ENCODE data around the gene GLI2. TPM values are rescaled to one million over a fixed set of nuclear protein-coding genes. Genes with fewer than 3 reads are reported as not detected.

Gene GLI2
- total and polyA plus RNA-seq, 4 experiments from 2014 or later, result not detected

GRCh38 chr2:120774557-120775160 lies 39.0 kb downstream of the GLI2 start:
- no peak overlapping the region for H3K4me3 ChIP-seq (ENCODE audit: low read length in 2 of 2)
- no peaks in the 10 kb centered on the region for H3K36me3 Mint-ChIP-seq
- peaks cover 0 to 3% (median 0%) of the 10 kb centered on the region in 8 donors for H3K9me3 Mint-ChIP-seq
- H3K27me3 Mint-ChIP-seq, result no peaks in the 10 kb centered on the region
- no peak overlapping the region for H3K27ac Mint-ChIP-seq
- intact Hi-C loops (cut with micrococcal nuclease), result no loop called here
- CTCF ChIA-PET (ENCODE audit: partially characterized antibody), result no interaction called here
- no peak overlapping the region for H3K27ac ChIP-seq (ENCODE audit: low read depth, low read length)
- no peaks in the 10 kb centered on the region for H3K4me1 ChIP-seq (ENCODE audit: insufficient read depth, low read length)
- H3K27me3 ChIP-seq (ENCODE audit: insufficient read depth, low read length), result no peaks in the 10 kb centered on the region
- no peaks in the 10 kb centered on the region for H3K4me1 Mint-ChIP-seq
- H3K36me3 ChIP-seq (ENCODE audit: insufficient read depth, low read length), result no peaks in the 10 kb centered on the region
- H3K4me3 Mint-ChIP-seq, result no peak overlapping the region
- POLR2A ChIA-PET (ENCODE audit: partially characterized antibody), result no interaction called here
- H3K9me3 ChIP-seq (ENCODE audit: control insufficient read depth in 1 of 2, low read length in 2 of 2), result no peaks in the 10 kb centered on the region
- DNase-seq, result no peak

- Mint-ChIP-seq H3K27ac (no peak overlapping the region), H3K9me3 (peaks cover 0 to 3% (median 0%) of the 10 kb centered on the region in 8 donors), H3K4me1 (no peaks in the 10 kb centered on the region), H3K36me3 (no peaks in the 10 kb centered on the region), H3K27me3 (no peaks in the 10 kb centered on the region), H3K4me3 (no peak overlapping the region)
- CTCF ChIA-PET (ENCODE audit: partially characterized antibody), result no interaction called here
- intact Hi-C loops (cut with micrococcal nuclease), result no loop called here
- POLR2A ChIA-PET (ENCODE audit: partially characterized antibody), result no interaction called here
- no peak overlapping the region for H3K4me3 ChIP-seq (ENCODE audit: low read length in 2 of 2)
- no peak overlapping the region for H3K27ac ChIP-seq (ENCODE audit: low read depth, low read length)
- H3K27me3 ChIP-seq (ENCODE audit: insufficient read depth, low read length), result no peaks in the 10 kb centered on the region
- no peaks in the 10 kb centered on the region for H3K36me3 ChIP-seq (ENCODE audit: insufficient read depth, low read length)
- no peaks in the 10 kb centered on the region for H3K9me3 ChIP-seq (ENCODE audit: control insufficient read depth in 1 of 2, low read length in 2 of 2)
- DNase-seq, result no peak
- no peaks in the 10 kb centered on the region for H3K4me1 ChIP-seq (ENCODE audit: insufficient read depth, low read length)
Observed at GRCh38 chr2:120775194-120775593, 39.5 kb downstream of the GLI2 start.

GRCh38 chr2:120775801-120776589 lies 40.3 kb downstream of the GLI2 start:
- intact Hi-C loops (cut with micrococcal nuclease), result no loop called here
- Histone ChIP-seq H3K27ac (ENCODE audit: low read depth, low read length) (no peak overlapping the region), H3K4me3 (ENCODE audit: low read length in 2 of 2) (no peak overlapping the region), H3K9me3 (ENCODE audit: control insufficient read depth in 1 of 2, low read length in 2 of 2) (no peaks in the 10 kb centered on the region), H3K36me3 (ENCODE audit: insufficient read depth, low read length) (no peaks in the 10 kb centered on the region), H3K4me1 (ENCODE audit: insufficient read depth, low read length) (no peaks in the 10 kb centered on the region), H3K27me3 (ENCODE audit: insufficient read depth, low read length) (no peaks in the 10 kb centered on the region)
- Mint-ChIP-seq H3K27ac (peak overlapping the region in 1 of 7 donors; percentile 19), H3K27me3 (no peaks in the 10 kb centered on the region), H3K36me3 (no peaks in the 10 kb centered on the region), H3K4me3 (no peak overlapping the region), H3K4me1 (no peaks in the 10 kb centered on the region), H3K9me3 (peaks cover 0 to 3% (median 0%) of the 10 kb centered on the region in 8 donors)
- DNase-seq, result no peak
- POLR2A ChIA-PET (ENCODE audit: partially characterized antibody), result no interaction called here
- CTCF ChIA-PET (ENCODE audit: partially characterized antibody), result no interaction called here

GRCh38 chr2:120776649-120777048 lies 41.0 kb downstream of the GLI2 start:
- H3K4me3 Mint-ChIP-seq, result no peak overlapping the region
- CTCF ChIA-PET (ENCODE audit: partially characterized antibody), result no interaction called here
- POLR2A ChIA-PET (ENCODE audit: partially characterized antibody), result no interaction called here
- Histone ChIP-seq H3K4me1 (ENCODE audit: insufficient read depth, low read length) (no peaks in the 10 kb centered on the region), H3K27ac (ENCODE audit: low read depth, low read length) (no peak overlapping the region), H3K4me3 (ENCODE audit: low read length in 2 of 2) (no peak overlapping the region), H3K36me3 (ENCODE audit: insufficient read depth, low read length) (no peaks in the 10 kb centered on the region), H3K27me3 (ENCODE audit: insufficient read depth, low read length) (no peaks in the 10 kb centered on the region), H3K9me3 (ENCODE audit: control insufficient read depth in 1 of 2, low read length in 2 of 2) (no peaks in the 10 kb centered on the region)
- H3K27ac Mint-ChIP-seq, result no peak overlapping the region
- no peak for DNase-seq
- intact Hi-C loops (cut with micrococcal nuclease), result no loop called here
- H3K36me3 Mint-ChIP-seq, result no peaks in the 10 kb centered on the region
- no peaks in the 10 kb centered on the region for H3K4me1 Mint-ChIP-seq
- no peaks in the 10 kb centered on the region for H3K27me3 Mint-ChIP-seq
- peaks cover 0 to 3% (median 0%) of the 10 kb centered on the region in 8 donors for H3K9me3 Mint-ChIP-seq

- ChIA-PET POLR2A (ENCODE audit: partially characterized antibody) (no interaction called here), CTCF (ENCODE audit: partially characterized antibody) (no interaction called here)
- Histone ChIP-seq H3K36me3 (ENCODE audit: insufficient read depth, low read length) (no peaks in the 10 kb centered on the region), H3K27ac (ENCODE audit: low read depth, low read length) (no peak overlapping the region), H3K4me1 (ENCODE audit: insufficient read depth, low read length) (no peaks in the 10 kb centered on the region), H3K4me3 (ENCODE audit: low read length in 2 of 2) (no peak overlapping the region), H3K9me3 (ENCODE audit: control insufficient read depth in 1 of 2, low read length in 2 of 2) (no peaks in the 10 kb centered on the region), H3K27me3 (ENCODE audit: insufficient read depth, low read length) (no peaks in the 10 kb centered on the region)
- Mint-ChIP-seq H3K27me3 (no peaks in the 10 kb centered on the region), H3K4me1 (no peaks in the 10 kb centered on the region), H3K9me3 (peaks cover 0 to 3% (median 0%) of the 10 kb centered on the region in 8 donors), H3K4me3 (no peak overlapping the region), H3K36me3 (no peaks in the 10 kb centered on the region), H3K27ac (no peak overlapping the region)
- DNase-seq, result no peak
- intact Hi-C loops (cut with micrococcal nuclease), result no loop called here
Observed at GRCh38 chr2:120777170-120777751, 41.6 kb downstream of the GLI2 start.

GRCh38 chr2:120777787-120778186 lies 42.1 kb downstream of the GLI2 start:
- Histone ChIP-seq H3K9me3 (ENCODE audit: control insufficient read depth in 1 of 2, low read length in 2 of 2) (no peaks in the 10 kb centered on the region), H3K4me3 (ENCODE audit: low read length in 2 of 2) (no peak overlapping the region), H3K27me3 (ENCODE audit: insufficient read depth, low read length) (no peaks in the 10 kb centered on the region), H3K4me1 (ENCODE audit: insufficient read depth, low read length) (no peaks in the 10 kb centered on the region), H3K36me3 (ENCODE audit: insufficient read depth, low read length) (no peaks in the 10 kb centered on the region), H3K27ac (ENCODE audit: low read depth, low read length) (no peak overlapping the region)
- no peak for DNase-seq
- Mint-ChIP-seq H3K4me3 (no peak overlapping the region), H3K27me3 (no peaks in the 10 kb centered on the region), H3K4me1 (no peaks in the 10 kb centered on the region), H3K9me3 (peaks cover 0 to 3% (median 0%) of the 10 kb centered on the region in 8 donors), H3K27ac (no peak overlapping the region), H3K36me3 (no peaks in the 10 kb centered on the region)
- ChIA-PET CTCF (ENCODE audit: partially characterized antibody) (no interaction called here), POLR2A (ENCODE audit: partially characterized antibody) (no interaction called here)
- intact Hi-C loops (cut with micrococcal nuclease), result no loop called here

GRCh38 chr2:120778244-120778643 lies 42.6 kb downstream of the GLI2 start:
- Mint-ChIP-seq H3K9me3 (peaks cover 0 to 3% (median 0%) of the 10 kb centered on the region in 8 donors), H3K27ac (no peak overlapping the region), H3K4me1 (peaks cover 1 to 3% (median 3%) of the 10 kb centered on the region in 4 donors), H3K27me3 (no peaks in the 10 kb centered on the region), H3K36me3 (no peaks in the 10 kb centered on the region), H3K4me3 (no peak overlapping the region)
- Histone ChIP-seq H3K9me3 (ENCODE audit: control insufficient read depth in 1 of 2, low read length in 2 of 2) (no peaks in the 10 kb centered on the region), H3K27me3 (ENCODE audit: insufficient read depth, low read length) (no peaks in the 10 kb centered on the region), H3K27ac (ENCODE audit: low read depth, low read length) (no peak overlapping the region), H3K36me3 (ENCODE audit: insufficient read depth, low read length) (no peaks in the 10 kb centered on the region), H3K4me1 (ENCODE audit: insufficient read depth, low read length) (no peaks in the 10 kb centered on the region), H3K4me3 (ENCODE audit: low read length in 2 of 2) (no peak overlapping the region)
- intact Hi-C loops (cut with micrococcal nuclease), result no loop called here
- no peak for DNase-seq
- CTCF ChIA-PET (ENCODE audit: partially characterized antibody), result no interaction called here
- POLR2A ChIA-PET (ENCODE audit: partially characterized antibody), result no interaction called here
